Medulla oblongata (tissue), 1 donor: ENCODE measurements around the gene TTC9C.
A peak's percentile ranks its signal among the peaks of the same experiment; 100 is the strongest.
"Not testable (repeated sequence)": the region's sequence is repeated elsewhere in the genome, so short reads cannot be mapped to it uniquely, and the experiment has no call there.

ENCODE experiments used
- DNase-seq: peaks from one replicate; pipeline ENCODE4 v3.0.0-alpha.2; 2015; ENCODE audit errors: extremely low spot score

TTC9C gene

DNA sequence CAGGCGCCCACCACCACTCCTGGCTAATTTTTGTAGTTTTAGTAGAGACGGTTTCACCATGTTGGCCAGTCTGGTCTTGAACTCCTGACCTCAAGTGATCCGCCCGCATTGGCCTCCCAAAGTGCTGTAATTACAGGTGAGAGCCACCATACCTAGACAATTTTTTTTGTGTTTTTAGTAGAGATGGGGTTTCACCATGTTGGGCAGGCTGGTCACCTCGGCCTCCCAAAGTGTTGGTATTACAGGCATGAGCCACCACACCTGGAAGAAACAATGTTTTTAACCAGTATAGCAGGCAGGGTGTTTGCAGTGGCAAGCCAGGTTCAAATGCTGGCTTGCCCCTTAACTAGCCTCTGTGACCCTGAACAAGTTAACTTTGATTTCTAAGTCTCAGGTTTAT is 21.6 kb downstream of the TTC9C start:
- not testable (repeated sequence) for DNase-seq

DNA sequence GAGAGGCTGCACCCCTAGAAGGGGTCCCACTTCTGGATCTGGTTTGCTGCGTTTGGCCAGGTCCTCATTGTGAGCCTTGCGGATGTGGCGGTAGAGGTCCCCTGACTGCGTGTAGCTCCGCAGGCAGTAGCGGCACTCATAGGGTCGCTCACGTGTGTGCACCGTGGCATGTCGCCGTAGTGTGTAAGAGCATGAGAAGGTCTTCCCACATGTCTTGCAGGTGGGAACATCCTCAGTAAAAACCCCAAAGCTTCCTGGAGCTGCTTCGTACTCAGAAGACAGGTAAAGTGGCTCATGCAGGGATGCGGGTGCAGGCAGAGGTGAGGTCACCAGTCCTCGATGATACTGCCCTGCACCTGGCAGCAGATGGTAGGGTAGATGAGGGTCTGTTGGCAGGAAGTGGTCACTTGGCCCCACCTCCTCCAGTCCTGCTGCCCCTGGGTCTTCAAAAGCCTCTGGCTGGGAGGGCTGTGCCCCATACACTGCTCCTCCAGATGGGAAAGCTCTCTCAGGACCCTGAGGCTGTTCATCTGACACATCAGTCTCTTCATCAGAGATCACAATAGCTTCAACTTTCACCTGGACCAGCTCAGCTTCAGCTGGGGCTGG is 24.0 kb downstream of the TTC9C start:
- no peak for DNase-seq

DNA sequence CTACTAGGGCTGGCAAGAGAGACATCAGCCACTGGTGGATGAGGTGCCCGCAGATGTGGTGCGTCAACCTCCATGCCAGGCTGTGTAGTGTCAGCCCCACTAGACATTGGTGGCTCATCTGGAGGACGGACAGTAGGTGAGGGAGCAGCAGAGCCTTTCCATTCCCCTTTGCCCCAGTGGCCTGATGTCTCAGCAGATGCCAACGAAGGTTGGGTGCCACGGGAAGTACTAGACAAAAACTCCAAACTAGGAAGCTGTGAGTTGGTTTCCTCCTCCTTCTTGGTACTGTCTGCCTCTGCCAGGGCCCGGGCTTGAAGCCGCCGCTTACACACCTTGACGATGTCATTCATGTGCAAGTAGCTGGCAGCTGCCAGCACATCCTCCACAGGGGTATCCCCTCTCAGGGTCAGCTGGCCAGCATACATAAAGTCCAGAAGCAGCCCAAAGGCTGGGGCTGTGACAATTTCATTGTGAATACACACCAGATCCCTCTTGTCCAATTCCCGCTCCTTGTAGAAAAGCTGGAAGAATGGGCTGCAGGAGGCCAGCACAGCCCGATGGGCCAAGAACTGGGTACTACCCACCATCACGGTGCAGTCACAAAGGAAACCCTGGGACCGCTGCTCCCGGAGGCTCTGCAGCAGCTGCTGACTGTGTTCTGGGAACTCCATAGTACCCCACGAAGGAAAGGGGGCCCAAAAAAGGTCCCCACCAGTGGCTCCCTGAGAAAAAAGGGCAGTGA is 24.9 kb downstream of the TTC9C start:
- no peak for DNase-seq

DNA sequence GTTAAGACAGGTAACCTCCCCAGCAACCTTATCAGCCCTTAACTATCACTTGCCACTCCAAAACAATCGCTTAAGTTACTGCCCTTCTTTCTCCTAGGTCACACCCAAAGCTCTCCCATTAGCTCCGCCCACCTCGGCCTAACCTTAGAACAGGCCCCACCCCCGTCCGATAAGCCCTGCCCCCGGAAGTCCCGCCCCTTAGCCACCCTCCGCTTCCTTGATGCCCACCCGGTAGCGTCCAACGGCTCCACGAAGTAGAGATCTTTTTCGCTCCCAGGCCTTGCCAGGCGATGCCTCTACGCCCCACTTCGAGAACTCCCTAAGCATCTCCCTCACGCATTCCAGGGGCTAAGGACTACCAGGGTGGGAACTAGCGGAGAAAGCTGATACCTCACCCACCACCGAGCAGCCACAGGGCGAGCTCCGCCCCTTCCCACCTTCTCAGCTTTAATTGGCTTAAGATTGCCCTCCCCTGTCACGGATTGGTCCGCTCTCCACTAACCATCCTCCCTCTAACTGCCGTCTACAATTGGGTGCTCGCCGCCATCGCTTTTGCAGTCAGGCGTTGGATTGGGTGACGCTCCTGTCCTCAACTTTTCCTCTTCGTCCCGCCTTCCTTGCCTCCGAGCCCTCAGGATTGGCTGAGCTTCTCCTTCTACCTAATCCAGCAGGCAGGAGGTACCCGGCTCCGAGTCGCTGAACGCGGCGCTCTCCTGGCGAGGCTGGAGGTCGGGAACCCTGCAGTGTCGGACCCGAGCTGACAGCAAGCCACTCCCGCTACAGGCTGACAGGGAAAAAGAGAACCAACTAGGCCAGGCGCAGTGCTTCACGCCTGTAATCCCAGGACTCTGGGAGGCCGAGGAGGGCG is 25.7 kb downstream of the TTC9C start, which contains the start of gene ZBTB3:
TSS of gene ZBTB3 (minus strand) at position 425 of the 868 bp plus-strand sequence. CDS start 496 bp downstream, outside the sequence.
- peak; percentile 100 for DNase-seq

DNA sequence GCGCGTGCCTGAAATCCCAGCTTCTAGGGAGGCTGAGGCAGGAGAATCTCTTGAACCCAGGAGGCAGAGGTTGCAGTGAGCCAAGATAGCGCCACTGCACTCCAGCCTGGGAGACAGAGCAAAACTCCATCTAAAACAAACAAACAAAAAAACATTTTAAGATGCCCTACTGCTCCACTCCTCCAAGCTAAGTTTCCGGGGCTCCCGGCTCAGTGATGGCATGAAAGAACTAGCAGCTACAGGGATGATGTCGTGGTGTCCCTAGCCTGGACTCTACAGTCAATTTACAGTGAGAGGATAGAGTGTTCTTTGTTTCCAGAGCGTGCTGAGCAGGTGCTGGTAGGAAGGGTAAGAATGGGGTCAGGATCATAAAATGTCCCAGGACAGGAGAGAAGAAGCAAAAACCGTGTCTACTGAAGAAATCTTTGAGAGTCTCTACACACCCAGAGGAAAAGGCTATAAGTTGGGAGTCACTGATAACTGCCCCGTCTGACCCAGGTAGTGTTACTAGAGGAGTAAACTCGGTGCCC is 26.9 kb downstream of the TTC9C start:
- DNase-seq: peak; percentile 52

DNA sequence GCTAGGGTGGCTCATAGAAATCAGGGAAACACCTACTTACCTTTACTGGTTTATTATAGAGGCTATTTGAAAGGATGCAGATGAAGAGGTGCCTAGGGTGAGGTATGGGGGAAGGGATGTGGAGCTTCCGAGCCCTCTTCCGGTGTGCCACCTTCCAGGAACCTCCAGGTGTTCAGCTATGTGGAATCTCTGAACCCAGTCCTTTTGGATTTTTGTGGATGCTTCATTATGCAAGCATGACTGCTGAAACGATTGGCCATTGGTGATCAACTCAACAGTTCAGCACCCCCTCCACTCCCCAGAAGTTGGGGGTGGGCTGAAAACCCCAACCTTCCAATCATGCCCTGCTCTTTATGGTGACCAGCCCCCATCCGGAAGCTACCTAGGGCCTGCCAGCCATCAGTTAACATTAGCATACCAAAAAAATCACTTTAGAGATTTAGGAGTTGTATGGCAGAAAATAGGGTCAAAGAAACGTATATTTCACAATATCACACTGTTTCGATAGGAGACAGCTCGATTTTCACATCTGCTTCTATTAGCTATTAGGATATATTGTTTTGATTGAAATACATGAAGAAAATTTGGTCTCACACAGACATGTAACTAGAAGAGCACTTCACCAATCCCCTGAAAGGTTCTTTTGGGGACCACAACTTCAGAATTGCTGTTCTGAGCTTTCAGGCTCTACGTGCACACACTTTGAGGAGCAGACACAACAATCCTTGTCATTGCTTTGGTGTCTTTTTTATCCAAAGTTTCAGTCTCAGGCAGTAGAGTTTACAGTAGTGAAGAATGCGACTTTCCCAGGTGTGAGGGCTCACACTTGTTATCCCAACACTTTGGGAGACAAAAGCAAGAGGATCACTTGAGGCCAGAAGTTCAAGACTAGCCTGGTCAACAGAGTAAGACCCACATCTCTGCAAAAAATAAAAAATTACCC is 29.8 kb downstream of the TTC9C start:
- no peak for DNase-seq

DNA sequence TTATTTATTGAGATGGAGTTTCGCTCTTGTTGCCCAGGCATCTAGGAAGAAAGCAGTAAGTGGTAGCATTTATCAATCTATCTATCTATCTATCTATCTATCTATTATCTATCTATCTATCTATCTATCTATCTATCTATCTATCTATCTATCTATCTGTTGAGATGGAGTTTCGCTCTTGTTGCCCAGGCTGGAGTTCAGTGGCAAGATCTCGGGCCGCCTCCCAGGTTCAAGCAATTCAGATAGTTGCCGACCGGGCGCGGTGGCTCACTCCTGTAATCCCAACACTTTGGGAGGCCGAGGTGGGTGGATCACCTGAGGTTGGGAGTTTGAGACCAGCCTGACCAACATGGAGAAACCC is 32.6 kb downstream of the TTC9C start:
- DNase-seq: not testable (repeated sequence)

DNA sequence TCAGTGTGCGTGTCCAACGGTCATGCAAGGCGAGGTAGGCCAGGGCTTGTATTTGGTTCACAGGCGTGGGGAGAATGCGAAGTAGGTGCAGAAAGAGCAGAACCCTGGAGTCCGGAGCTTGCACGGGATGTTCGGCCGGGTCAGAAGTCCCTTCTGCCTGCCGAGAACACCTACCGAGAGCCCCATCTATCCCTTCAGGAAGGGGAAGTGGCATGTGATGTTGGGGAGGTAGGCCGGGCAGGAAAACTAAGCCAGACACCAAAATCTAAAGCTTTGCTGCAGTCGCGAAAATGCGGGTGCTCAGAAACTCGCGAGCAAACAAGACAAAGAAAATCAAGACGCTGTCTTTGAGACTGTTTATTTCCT is 42.5 kb downstream of the TTC9C start:
- no peak for DNase-seq

DNA sequence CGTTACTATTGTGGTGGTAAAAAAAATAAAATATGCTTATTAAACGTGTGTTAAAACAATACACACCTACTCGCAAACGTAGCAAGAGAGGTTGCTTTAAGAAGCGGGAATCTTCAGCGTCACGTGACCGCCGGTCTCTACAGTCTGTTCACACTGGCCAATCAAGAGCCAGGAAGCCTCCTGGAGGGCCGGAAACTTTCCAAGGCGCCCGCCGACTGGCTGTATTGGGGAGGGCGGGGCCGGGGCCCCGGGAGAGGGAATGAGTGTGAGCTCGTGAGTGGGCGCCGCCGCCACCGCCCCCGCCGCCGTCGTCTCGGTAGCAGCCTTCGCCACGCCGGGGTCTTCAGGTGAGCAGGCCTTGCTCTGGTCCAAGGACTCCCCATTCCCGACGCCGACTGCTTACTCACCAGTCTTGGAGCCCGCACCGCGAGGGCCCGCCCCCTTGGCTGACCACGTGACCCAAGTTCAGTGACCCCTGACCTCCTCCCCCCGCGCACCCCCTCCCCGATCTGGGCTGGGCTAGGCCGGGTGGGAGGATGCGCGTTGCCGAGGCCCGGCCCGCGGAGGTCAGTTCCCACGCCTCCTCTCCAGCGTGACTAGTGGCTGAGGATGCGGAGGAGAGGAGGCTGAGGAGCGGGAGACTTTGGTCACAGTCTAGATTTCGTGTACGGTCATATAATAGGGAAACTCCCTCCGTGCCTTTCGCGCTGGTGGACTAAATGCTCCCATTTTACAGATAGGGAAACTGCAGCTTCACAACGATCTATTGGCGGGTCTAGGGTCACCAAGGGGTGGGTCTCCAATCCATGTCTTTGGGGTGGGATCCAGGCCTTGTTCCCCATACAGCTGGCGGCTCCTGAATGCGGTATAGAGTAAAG is 43.1 kb downstream of the TTC9C start, which contains the start of gene TAF6L:
TSS of gene TAF6L (plus strand) at position 253 of the 878 bp plus-strand sequence. CDS start 4,388 bp downstream, outside the sequence.
- DNase-seq: peak; percentile 99

DNA sequence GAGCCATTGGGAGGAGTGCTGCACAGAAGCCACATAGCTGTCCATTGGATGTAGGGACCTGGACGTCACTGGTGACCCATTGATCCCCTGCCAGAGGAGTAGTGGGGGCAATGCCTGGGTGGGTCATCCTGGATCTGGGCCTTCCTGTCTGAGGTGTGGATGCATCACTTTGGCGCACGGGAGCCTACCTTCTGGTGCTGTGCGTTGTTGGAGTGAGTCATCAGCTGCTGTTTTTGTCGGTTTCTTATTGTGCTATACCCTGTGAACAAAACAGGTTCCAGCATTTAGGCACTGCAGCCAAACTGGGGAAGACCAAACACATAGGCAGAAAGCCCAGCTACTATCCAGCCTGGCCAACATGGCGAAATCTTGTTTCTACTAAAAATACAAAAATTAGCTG is 46.1 kb downstream of the TTC9C start:
- DNase-seq: no peak

DNA sequence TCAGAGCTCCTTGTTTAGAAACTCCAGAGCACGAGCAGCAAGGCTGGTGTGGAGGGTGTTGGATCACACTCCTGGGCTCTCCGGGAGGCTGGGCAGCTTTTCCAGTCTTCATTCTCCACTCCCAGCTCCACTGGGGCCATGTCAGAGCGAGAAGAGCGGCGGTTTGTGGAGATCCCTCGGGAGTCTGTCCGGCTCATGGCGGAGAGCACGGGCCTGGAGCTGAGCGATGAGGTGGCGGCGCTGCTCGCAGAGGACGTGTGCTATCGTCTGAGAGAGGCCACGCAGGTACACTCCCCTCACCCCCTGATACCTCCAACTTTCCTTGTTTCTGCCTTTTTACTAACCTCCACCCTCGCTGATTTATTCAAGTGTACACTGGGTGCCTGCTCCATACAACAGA is 47.4 kb downstream of the TTC9C start:
- DNase-seq: no peak

DNA sequence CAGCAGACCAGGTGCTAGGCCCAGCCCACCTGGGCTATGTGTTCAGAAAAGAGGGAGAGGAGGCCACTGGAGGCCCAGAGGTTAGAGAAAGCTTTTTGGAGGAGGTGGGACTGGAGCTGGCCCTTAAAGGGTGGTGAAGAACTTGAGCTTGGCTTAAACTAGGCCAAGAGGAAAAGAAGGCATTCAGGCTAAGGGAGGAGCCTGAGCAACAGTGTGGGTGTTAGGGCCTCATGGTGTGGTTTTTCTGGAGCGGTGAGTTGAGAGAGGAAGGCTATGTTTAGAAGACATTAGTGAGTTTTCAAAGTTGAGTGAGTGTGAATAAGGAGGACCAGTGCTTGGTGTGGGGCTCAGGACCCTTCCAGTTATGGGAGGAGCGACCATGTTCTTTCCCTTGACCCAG is 49.1 kb downstream of the TTC9C start:
- no peak for DNase-seq

DNA sequence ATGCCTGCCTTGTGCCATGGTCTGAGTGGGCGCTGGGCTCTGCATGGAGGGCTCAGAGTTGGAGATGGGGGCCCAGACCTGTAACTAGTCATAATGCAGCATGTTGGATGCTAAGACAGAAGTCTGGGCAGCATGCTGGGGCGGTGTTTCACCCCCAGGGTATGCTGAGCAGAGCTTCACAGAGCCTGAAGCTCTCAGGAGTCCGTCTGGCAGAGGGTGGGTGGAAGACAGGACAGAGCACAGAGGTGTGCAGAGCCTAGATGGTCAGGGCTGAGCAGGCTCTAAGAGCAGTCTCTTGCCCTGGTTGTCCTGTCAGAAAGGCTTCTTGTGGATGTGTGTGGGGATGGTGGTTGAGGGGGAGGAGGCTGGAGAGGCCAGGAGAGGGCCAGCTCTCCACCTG is 50.2 kb downstream of the TTC9C start:
- no peak for DNase-seq

DNA sequence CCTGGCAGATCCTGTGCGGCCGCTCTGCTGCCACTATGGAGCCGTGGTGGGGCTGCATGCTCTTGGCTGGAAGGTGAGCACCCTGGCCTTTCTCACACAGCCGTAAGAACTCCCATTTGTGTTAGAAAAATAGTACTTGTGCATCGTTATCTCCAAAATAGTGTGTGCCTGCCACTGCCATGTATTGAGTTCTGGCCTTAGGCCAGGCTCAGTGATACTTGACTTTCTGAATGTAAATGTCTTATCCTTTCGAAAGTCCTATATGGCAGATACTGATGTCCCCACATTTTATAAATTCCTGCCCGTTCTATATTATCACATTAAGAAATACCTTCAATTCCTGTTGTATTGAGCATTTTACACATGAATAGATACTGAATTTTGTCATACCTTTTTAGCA is 54.5 kb downstream of the TTC9C start:
- no peak for DNase-seq

DNA sequence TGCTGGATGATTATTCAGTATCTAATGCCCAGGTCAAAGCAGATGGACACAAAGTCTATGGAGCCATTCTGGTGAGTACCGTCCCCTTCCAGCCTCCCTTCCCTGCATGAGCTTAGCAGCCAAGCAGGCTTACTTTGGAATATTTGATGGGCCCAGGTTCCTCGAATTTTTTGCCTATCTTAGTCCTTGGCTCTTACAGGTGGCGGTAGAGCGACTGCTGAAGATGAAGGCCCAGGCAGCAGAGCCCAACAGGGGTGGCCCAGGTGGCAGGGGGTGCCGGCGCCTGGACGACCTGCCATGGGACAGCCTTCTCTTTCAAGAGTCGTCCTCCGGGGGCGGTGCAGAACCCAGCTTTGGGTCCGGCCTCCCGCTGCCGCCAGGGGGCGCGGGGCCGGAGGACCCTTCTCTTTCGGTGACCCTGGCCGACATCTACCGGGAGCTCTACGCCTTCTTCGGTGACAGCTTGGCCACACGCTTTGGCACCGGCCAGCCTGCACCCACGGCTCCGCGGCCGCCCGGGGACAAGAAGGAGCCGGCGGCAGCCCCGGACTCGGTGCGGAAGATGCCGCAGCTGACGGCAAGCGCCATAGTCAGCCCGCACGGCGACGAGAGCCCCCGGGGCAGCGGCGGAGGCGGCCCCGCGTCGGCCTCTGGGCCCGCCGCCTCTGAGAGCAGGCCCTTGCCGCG is 58.2 kb downstream of the TTC9C start:
- peak; percentile 92 for DNase-seq

DNA sequence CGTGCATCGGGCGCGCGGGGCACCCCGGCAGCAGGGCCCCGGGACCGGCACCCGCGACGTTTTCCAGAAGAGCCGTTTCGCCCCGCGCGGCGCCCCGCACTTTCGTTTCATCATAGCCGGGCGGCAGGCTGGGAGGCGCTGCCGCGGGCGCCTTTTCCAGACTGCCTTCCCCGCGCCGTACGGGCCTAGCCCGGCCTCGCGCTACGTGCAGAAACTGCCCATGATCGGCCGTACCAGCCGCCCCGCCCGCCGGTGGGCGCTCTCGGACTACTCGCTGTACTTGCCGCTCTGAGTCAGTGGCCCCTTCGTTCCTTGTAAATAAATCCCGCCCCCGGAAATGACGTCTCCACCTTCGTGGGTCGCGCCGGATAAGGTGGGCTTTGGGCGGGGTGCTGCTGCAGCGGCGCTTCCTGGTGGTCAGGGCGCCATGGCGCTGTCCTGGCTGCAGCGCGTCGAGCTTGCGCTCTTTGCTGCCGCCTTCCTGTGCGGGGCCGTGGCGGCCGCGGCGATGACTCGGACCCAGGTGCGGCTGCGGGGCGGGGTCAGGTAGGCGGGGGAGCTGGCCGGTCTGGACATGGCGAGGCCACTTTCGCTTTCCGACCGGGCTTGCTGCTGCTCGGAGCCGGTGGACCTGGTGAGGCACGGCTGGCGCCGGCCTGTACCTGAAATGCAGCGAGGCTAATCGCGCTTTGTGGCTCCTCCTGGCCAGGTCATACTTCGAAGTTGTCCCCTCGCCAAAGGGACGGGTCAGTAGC is 58.9 kb downstream of the TTC9C start, which contains the start of gene TMEM179B:
TSS of gene TMEM179B (plus strand) at position 398 of the 755 bp plus-strand sequence. CDS start at position 428, 30 bp downstream.
- DNase-seq: peak; percentile 99
